C1 segment of cervical spinal cord (tissue), 14 donors: Measurements from ENCODE around the gene PDE4D.
"Not testable (repeated sequence)": the region's sequence is repeated elsewhere in the genome, so short reads cannot be mapped to it uniquely, and the experiment has no call there.

ENCODE experiments used
- DNase-seq, 14 donors: peaks; one replicate each; lab custom pipeline; 2025; lab: John Stamatoyannopoulos, UW

PDE4D gene

GRCh38 chr5:59332236-59332973 lies 561.1 kb downstream of the PDE4D start:
- DNase-seq: no peak

GRCh38 chr5:59330680-59331079 lies 562.8 kb downstream of the PDE4D start:
- DNase-seq: no peak

- DNase-seq: peak in 4 of 14 donors; percentile 3 to 31 (median 21)
Measured at GRCh38 chr5:59328709-59329296, 564.7 kb downstream of the PDE4D start.

- no peak for DNase-seq
Measured at GRCh38 chr5:59327191-59327980, 566.1 kb downstream of the PDE4D start.

GRCh38 chr5:59326596-59326995 lies 566.9 kb downstream of the PDE4D start:
- DNase-seq: no peak

GRCh38 chr5:59325070-59325469 lies 568.5 kb downstream of the PDE4D start:
- no peak for DNase-seq

GRCh38 chr5:59322894-59323293 lies 570.6 kb downstream of the PDE4D start:
- no peak for DNase-seq

GRCh38 chr5:59322058-59322457 lies 571.5 kb downstream of the PDE4D start:
- DNase-seq: no peak

- no peak for DNase-seq
Measured at GRCh38 chr5:59321642-59322041, 571.9 kb downstream of the PDE4D start.

- DNase-seq: no peak
Measured at GRCh38 chr5:59320420-59320819, 573.1 kb downstream of the PDE4D start.

GRCh38 chr5:59319250-59319649 lies 574.3 kb downstream of the PDE4D start:
- DNase-seq: no peak

- DNase-seq: no peak
Measured at GRCh38 chr5:59317774-59318205, 575.7 kb downstream of the PDE4D start.

- DNase-seq: no peak
Measured at GRCh38 chr5:59317023-59317773, 576.3 kb downstream of the PDE4D start.

- DNase-seq: no peak
Measured at GRCh38 chr5:59312223-59312622, 581.3 kb downstream of the PDE4D start.

- not testable (repeated sequence) for DNase-seq
Measured at GRCh38 chr5:59308685-59309084, 584.8 kb downstream of the PDE4D start.

- DNase-seq: not testable (repeated sequence)
Measured at GRCh38 chr5:59303289-59303716, 590.2 kb downstream of the PDE4D start.

GRCh38 chr5:59302509-59302908 lies 591.0 kb downstream of the PDE4D start:
- DNase-seq: not testable (repeated sequence)

GRCh38 chr5:59301727-59302126 lies 591.8 kb downstream of the PDE4D start:
- DNase-seq: no peak

GRCh38 chr5:59300930-59301329 lies 592.6 kb downstream of the PDE4D start:
- no peak for DNase-seq

GRCh38 chr5:59299006-59299405 lies 594.5 kb downstream of the PDE4D start:
- DNase-seq: no peak
